Right lobe of liver (tissue), 4 donors: Measurements from ENCODE around the gene SNAP47.

Experiments used
- CTCF ChIP-seq, 4 donors: fragments of 200-600 bp in 3 of 4; fragments of 450-650 bp in 1 of 4; IDR thresholded peaks; one replicate each; pipeline versions ENCODE4 v1.5.1 to v1.8.0; 2016 to 2022; ENCODE audit warnings: antibody characterized with exemption in 4 of 4, mild to moderate bottlenecking in 2 of 4
- POLR2A ChIP-seq: fragments of 450-650 bp; IDR thresholded peaks from one replicate; pipeline ENCODE4 v1.6.1; 2017; ENCODE audit warnings: antibody characterized with exemption, mild to moderate bottlenecking
- donor health status: DM: no; HTN: no; CAD: no.
- donor health status: DM: no; HTN: no; CAD: no.
- donor health status: DM: no; HTN: yes; CAD: no.

- TF ChIP-seq CTCF (IDR thresholded peaks at IDR 0.05) (no peak), POLR2A (no peak)
Observed at GRCh38 chr1:227798078-227798802, 63.0 kb downstream of the SNAP47 start.
